GM12872 (cell line): ENCODE measurements around the gene GSE1.

Experiments used
- TF ChIP-seq, protein P1 (sequence below): IDR thresholded peaks from 3 replicates; pipeline ENCODE4 v1.5.1; 2011; ENCODE audit warnings: low read depth, mild to moderate bottlenecking, low read length, moderate library complexity; ENCODE audit not compliant: insufficient read depth

The GSE1 gene

DNA sequence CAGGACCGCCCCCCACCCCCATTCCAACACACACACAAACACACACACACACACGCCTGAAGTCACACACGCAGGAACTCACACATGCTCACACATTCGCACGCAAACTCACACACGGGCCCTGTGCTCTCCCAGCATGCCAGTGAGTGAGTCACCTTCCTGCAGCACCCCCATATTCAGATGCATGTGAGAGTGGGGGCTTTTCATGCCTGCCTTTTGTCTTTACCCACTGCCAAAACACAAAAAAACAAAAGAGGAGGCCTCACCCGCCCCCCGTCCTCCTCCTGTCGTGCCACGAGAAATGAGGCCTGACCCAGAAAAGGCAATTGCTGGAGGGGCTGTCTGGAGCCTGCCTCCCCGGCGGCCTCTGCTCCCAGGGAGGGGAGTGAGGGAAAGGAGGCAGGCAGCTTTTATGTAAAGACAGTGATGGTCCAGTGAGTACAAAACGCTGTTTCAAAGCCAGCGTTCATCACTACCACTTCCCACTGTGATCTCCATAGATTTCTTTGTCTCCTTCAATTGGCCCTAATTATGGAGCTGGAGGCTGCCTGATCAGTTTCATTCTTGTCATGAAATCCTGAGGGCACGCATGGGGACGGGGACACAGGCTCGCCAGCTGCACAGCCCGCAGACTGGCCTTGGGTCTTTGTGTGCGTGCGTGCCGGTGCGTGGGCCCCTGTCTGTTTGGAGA lies 29.5 kb upstream of the GSE1 start:
- TF ChIP-seq, protein P1, sequence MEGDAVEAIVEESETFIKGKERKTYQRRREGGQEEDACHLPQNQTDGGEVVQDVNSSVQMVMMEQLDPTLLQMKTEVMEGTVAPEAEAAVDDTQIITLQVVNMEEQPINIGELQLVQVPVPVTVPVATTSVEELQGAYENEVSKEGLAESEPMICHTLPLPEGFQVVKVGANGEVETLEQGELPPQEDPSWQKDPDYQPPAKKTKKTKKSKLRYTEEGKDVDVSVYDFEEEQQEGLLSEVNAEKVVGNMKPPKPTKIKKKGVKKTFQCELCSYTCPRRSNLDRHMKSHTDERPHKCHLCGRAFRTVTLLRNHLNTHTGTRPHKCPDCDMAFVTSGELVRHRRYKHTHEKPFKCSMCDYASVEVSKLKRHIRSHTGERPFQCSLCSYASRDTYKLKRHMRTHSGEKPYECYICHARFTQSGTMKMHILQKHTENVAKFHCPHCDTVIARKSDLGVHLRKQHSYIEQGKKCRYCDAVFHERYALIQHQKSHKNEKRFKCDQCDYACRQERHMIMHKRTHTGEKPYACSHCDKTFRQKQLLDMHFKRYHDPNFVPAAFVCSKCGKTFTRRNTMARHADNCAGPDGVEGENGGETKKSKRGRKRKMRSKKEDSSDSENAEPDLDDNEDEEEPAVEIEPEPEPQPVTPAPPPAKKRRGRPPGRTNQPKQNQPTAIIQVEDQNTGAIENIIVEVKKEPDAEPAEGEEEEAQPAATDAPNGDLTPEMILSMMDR = no peak

DNA sequence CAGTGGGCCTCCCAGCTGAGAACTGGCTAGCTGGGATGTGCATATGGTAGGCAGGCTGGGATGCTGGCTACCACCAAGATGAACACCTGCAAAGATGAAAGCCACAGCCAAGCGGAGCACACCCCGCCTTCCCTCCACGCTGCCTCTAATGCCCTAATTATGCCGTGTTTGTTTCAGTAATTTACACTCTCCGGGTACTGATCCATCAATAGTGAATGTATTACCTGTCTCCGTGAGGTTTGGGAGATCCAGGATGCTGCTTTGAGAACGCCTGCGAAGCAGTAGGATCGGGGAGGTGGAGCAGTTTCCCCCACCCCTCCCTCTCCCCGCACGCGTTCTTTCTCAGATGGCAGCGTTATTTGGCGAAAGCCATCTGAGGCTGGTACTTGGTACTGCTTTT lies 28.9 kb upstream of the GSE1 start:
- TF ChIP-seq, protein P1 = no peak

DNA sequence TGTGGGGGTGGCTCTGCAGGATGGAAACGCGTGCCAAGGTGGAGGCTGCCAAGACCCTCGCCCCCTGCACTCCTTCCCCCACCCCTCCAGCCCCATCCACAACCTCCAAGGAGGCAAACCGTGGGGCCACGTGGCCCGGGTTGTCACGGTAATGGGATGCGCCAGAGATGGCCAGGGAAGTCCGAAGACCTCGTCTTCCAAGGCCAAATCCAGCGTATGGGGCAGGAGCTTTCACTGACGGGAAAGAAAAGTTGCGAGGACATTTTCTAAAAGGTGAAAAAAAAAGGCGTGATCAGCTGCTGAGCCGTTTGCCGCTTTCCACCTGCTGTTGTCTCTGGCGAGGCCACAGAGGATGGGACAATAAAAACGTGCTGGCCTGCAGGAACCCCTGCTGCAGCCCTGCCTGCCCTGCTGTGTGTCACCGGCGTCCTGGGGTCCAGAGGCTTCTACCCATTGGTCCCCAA lies 28.3 kb upstream of the GSE1 start:
- TF ChIP-seq, protein P1 = no peak

DNA sequence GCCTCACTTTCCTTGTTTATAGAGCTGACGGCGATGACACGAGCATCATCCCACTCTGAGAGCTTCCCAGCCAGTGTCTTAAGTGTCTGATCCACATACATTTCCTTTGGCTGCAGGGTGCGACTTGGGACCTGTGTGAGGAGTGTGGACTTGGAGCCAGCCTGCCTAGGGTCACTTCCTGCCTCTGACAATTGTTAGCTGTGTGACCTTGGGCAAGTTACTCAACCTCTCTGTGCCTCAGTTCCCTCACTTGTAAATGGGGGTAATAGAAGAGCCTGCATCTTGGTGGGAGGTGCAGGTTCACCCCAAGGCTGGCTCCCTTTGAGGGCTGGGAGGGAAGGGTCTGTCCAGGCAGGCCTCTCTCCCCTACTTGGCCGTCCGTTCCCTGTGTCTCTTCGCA lies 27.4 kb upstream of the GSE1 start:
- TF ChIP-seq, protein P1 = no peak

DNA sequence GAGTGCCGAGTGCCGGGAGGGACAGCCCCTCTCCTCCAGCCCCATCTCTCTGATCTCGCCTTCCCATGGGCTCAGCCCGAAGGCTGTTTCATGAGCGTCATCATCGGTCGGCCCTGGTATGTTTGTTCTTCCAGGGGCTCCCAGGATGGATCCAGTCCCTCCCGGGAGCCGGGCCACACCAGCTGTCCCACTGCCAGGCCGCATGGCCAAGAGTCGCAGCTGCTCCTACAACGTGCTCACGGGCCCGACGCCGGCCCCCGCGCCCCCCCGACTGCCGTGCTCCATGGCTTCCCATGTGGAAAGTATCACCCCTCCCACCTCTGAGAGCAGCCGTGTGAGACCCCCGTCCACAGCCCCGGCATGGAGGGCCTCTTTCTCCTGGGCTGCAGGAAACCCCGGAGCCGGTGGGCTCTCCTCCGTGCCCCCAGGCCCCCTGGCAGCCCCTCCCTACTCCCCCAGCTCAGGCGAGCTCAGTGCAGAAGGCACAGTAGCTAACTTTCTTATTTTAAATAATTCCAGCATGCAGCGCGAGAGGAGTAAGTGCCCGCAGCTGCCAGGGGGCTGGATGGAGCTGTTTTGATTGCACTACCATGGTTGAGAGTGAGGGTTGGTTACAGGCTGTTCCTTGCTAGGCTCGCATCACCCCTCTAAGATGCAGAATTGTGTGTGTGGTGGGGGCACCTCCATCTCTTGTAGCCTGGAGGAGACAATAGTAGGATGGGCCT lies 26.6 kb upstream of the GSE1 start:
- TF ChIP-seq, protein P1 = no peak

DNA sequence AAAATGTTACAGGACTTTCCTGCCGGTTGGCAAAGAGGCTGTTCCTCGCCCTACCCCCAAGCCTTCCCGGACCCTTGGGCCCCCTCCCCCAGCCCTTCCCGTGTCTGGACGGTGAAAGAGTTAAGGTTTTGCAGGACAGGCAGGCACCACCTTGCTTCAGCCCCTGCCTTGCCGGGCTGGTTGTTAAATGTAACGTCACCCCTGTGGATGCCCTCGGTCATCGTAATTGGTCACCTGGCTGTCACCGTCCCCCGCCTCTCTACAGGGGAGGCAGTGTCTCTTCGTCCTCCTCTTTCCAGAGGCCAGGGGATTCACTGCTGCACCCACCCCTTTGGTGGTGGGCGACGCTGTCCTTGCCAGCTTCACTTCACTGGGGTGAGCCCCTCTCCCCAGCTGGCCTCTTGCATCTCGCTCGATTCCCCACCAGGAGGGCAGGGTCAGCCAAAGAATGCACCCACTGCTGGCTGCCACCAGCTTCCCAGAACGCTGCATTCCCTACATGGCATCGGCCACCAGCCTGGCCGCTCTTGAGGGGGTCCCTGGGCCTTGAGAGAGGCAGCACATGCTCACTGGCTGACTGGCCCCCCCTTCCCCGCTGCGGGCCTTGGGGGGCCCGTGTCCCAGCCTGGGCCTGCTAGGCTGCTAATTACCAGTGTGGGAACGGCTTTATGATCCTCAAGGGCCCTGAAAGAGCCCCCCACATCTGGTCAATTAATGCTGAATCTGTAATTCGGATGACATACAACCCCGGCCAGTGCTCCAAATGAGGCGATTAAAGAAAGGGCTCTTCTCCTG lies 25.2 kb upstream of the GSE1 start:
- TF ChIP-seq, protein P1 = no peak
